Ishikawa (cell line): Measurements from ENCODE around the gene TCF4.

Experiments
- CEBPB ChIP-seq: IDR thresholded peaks from 2 replicates; pipeline ENCODE4 v1.6.1; 2012
- CREB1 ChIP-seq: IDR thresholded peaks from 2 replicates; pipeline ENCODE4 v1.6.1; 2012; ENCODE audit warnings: low read depth
- EGR1 ChIP-seq: IDR thresholded peaks from 2 replicates; pipeline ENCODE4 v1.6.1; 2012
- EP300 ChIP-seq: IDR thresholded peaks from 2 replicates; pipeline ENCODE4 v1.6.1; 2012; ENCODE audit warnings: borderline replicate concordance
- FOXM1 ChIP-seq: IDR thresholded peaks from 2 replicates; pipeline ENCODE4 v1.6.1; 2012; ENCODE audit warnings: low read depth, borderline replicate concordance
- NFIC ChIP-seq: IDR thresholded peaks from 2 replicates; pipeline ENCODE4 v1.6.1; 2012
- RAD21 ChIP-seq: IDR thresholded peaks from 2 replicates; pipeline ENCODE4 v1.6.1; 2012; ENCODE audit warnings: low read depth
- TAF1 ChIP-seq: IDR thresholded peaks from 2 replicates; pipeline ENCODE4 v1.6.1; 2012; ENCODE audit warnings: low read depth, mild to moderate bottlenecking
- TCF12 ChIP-seq: IDR thresholded peaks from 2 replicates; pipeline ENCODE4 v1.6.1; 2012; ENCODE audit warnings: low read depth
- TEAD4 ChIP-seq: IDR thresholded peaks from 2 replicates; pipeline ENCODE4 v1.6.1; 2012
- YY1 ChIP-seq: IDR thresholded peaks from 2 replicates; pipeline ENCODE4 v1.6.1; 2012; ENCODE audit warnings: low read depth
- ZBTB7A ChIP-seq: IDR thresholded peaks from 2 replicates; pipeline ENCODE4 v1.6.1; 2012; ENCODE audit warnings: low read depth
- TF ChIP-seq, protein P1 (sequence below): IDR thresholded peaks from 2 replicates; pipeline ENCODE4 v1.6.1; 2012
- TF ChIP-seq, protein P2 (sequence below): IDR thresholded peaks from 2 replicates; pipeline ENCODE4 v1.6.1; 2012; ENCODE audit warnings: low read depth, mild to moderate bottlenecking
- TF ChIP-seq, protein P3 (sequence below): IDR thresholded peaks from 2 replicates; pipeline ENCODE4 v1.6.1; 2012

The TCF4 gene

DNA sequence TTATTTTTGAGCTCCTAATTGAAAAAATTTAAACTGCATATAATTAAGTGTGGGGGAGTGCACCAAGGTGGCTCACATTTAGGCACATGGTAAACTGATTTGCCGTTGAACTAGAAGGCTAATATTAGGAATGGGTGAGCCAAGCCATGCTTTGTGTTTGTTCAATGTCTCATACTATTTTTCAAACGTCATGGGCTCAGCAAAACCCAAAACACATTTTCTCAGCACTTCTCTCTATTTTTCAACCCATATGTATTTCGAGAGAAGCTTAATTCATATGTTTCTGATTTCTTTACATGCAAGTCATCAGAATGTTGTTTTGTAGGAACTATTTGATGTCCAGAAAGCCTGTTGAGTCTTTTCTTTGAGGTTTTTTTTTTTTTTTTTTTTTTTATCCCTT, 291.2 kb downstream of the TCF4 start:
- TF ChIP-seq TAF1 = no peak
- TF ChIP-seq ZBTB7A = no peak
- TF ChIP-seq, protein P1, sequence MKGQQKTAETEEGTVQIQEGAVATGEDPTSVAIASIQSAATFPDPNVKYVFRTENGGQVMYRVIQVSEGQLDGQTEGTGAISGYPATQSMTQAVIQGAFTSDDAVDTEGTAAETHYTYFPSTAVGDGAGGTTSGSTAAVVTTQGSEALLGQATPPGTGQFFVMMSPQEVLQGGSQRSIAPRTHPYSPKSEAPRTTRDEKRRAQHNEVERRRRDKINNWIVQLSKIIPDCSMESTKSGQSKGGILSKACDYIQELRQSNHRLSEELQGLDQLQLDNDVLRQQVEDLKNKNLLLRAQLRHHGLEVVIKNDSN = no peak
- TF ChIP-seq EP300 = no peak
- TF ChIP-seq, protein P2, sequence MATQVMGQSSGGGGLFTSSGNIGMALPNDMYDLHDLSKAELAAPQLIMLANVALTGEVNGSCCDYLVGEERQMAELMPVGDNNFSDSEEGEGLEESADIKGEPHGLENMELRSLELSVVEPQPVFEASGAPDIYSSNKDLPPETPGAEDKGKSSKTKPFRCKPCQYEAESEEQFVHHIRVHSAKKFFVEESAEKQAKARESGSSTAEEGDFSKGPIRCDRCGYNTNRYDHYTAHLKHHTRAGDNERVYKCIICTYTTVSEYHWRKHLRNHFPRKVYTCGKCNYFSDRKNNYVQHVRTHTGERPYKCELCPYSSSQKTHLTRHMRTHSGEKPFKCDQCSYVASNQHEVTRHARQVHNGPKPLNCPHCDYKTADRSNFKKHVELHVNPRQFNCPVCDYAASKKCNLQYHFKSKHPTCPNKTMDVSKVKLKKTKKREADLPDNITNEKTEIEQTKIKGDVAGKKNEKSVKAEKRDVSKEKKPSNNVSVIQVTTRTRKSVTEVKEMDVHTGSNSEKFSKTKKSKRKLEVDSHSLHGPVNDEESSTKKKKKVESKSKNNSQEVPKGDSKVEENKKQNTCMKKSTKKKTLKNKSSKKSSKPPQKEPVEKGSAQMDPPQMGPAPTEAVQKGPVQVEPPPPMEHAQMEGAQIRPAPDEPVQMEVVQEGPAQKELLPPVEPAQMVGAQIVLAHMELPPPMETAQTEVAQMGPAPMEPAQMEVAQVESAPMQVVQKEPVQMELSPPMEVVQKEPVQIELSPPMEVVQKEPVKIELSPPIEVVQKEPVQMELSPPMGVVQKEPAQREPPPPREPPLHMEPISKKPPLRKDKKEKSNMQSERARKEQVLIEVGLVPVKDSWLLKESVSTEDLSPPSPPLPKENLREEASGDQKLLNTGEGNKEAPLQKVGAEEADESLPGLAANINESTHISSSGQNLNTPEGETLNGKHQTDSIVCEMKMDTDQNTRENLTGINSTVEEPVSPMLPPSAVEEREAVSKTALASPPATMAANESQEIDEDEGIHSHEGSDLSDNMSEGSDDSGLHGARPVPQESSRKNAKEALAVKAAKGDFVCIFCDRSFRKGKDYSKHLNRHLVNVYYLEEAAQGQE = no peak
- TF ChIP-seq YY1 = no peak
- TF ChIP-seq FOXM1 = no peak
- no peak for TF ChIP-seq TEAD4
- TF ChIP-seq RAD21 = no peak
- no peak for TF ChIP-seq CREB1
- no peak for TF ChIP-seq NFIC
- no peak for TF ChIP-seq EGR1
- TF ChIP-seq CEBPB = no peak
- TF ChIP-seq, protein P3, sequence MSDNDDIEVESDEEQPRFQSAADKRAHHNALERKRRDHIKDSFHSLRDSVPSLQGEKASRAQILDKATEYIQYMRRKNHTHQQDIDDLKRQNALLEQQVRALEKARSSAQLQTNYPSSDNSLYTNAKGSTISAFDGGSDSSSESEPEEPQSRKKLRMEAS = no peak

DNA sequence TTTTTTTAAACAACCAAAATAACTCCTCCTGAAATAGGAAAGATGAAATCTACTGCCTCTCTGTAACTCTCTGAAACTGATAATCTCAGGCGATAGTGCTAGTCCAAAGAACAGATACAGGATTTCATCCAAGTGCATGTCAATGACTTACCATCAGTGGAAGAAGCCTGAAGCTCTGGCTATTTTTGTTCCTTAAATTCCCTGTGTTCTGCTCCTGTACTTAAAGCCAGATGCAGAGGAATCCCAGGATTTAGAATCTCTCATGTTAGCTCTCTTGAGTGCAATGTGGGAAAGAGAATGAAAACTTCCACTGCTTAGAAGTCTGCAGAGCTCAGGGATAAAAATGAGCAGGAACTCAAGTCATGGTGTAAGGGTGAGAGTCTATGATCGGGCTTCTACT, 291.9 kb downstream of the TCF4 start:
- no peak for TF ChIP-seq TAF1
- no peak for TF ChIP-seq ZBTB7A
- TF ChIP-seq TCF12 = no peak
- TF ChIP-seq, protein P1 = no peak
- no peak for TF ChIP-seq YY1
- no peak for TF ChIP-seq TEAD4
- no peak for TF ChIP-seq EP300
- TF ChIP-seq, protein P2 = no peak
- no peak for TF ChIP-seq CREB1
- TF ChIP-seq EGR1 = no peak
- no peak for TF ChIP-seq NFIC

DNA sequence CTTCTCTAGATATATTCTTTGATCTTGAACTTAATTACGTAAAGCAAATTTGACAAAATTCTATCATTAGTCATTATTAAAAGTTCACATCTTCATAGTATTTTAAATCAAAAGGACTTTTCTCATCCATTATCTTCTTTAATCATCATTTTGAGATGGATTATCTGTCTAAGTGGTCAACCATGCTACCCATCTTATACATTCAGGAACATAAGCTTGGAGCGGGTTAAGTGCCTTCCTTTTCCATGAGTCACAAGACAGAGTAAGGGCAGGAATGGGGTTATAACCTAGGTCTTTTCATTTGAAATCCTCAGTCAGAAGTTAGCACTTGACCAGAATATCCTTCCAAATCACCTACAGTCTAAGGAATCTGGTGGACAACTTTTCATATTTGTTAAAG, 297.1 kb downstream of the TCF4 start:
- no peak for TF ChIP-seq EP300
- TF ChIP-seq NFIC = no peak
- no peak for TF ChIP-seq CEBPB
- TF ChIP-seq RAD21 = no peak
- TF ChIP-seq TAF1 = no peak
- no peak for TF ChIP-seq FOXM1
- TF ChIP-seq, protein P1 = no peak
- TF ChIP-seq EGR1 = no peak
- TF ChIP-seq, protein P2 = no peak
- TF ChIP-seq TCF12 = no peak
- no peak for TF ChIP-seq ZBTB7A
- TF ChIP-seq YY1 = no peak
- TF ChIP-seq TEAD4 = no peak
- no peak for TF ChIP-seq CREB1
- TF ChIP-seq, protein P3 = no peak

DNA sequence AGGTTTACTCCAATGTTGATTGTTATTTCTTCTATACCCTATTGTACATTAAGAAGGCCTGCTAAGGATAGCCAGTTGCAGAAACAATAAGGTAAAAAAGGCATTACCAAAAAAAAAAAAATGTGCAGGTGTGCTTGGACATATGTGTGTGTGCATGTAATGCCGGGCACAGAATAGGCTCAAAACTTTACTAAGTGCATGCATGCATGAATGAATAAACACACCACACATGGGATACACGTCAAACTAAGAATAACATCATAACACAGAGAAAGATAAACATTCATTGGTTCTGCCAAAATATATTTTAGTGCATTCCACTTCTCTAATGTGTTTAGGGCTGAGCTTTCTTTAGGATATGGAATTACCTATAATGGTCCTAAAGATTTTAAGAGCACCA, 298.2 kb downstream of the TCF4 start:
- no peak for TF ChIP-seq TEAD4
- TF ChIP-seq ZBTB7A = no peak
- no peak for TF ChIP-seq EGR1
- no peak for TF ChIP-seq TCF12
- TF ChIP-seq, protein P1 = no peak
- no peak for TF ChIP-seq TAF1
- no peak for TF ChIP-seq EP300
- TF ChIP-seq CEBPB = no peak
- TF ChIP-seq NFIC = no peak
- no peak for TF ChIP-seq RAD21
- no peak for TF ChIP-seq CREB1
- TF ChIP-seq FOXM1 = no peak
- no peak for TF ChIP-seq YY1
- TF ChIP-seq, protein P3 = no peak
- TF ChIP-seq, protein P2 = no peak
